Activated gamma-delta T cell treated with anti-CD3 and anti-CD28 coated beads, Interleukin-2, amount 50 U/mL, for 16 hours (primary cell): ENCODE measurements around the gene FOXP1.

Experiments
- DNase-seq: peaks from one replicate; pipeline ENCODE4 v3.0.0-alpha.2; 2020; ENCODE audit warnings: low read depth

The FOXP1 gene

GRCh38 chr3:71168880-71169411, 414.6 kb downstream of the FOXP1 start:
- DNase-seq, result no peak

GRCh38 chr3:71168121-71168721, 415.3 kb downstream of the FOXP1 start:
- DNase-seq, result no peak

GRCh38 chr3:71166339-71167240, 416.9 kb downstream of the FOXP1 start:
- DNase-seq, result no peak

- no peak for DNase-seq
These were observed 418.6 kb downstream of the FOXP1 start for GRCh38 chr3:71164881-71165280.

- no peak for DNase-seq
These were observed 420.2 kb downstream of the FOXP1 start for GRCh38 chr3:71163198-71163918.

GRCh38 chr3:71162221-71162620, 421.3 kb downstream of the FOXP1 start:
- DNase-seq, result no peak

- no peak for DNase-seq
These were observed 422.6 kb downstream of the FOXP1 start for GRCh38 chr3:71160785-71161546.

- no peak for DNase-seq
These were observed 427.4 kb downstream of the FOXP1 start for GRCh38 chr3:71156062-71156665.

- no peak for DNase-seq
These were observed 428.7 kb downstream of the FOXP1 start for GRCh38 chr3:71154846-71155245.

- no peak for DNase-seq
These were observed 429.8 kb downstream of the FOXP1 start for GRCh38 chr3:71153713-71154112.

GRCh38 chr3:71152892-71153265, 430.6 kb downstream of the FOXP1 start:
- DNase-seq, result no peak

GRCh38 chr3:71152039-71152891, 431.3 kb downstream of the FOXP1 start:
- no peak for DNase-seq

- no peak for DNase-seq
These were observed 433.3 kb downstream of the FOXP1 start for GRCh38 chr3:71149959-71150954.

- DNase-seq, result no peak
These were observed 435.0 kb downstream of the FOXP1 start for GRCh38 chr3:71148455-71149060.

GRCh38 chr3:71146673-71147072, 436.9 kb downstream of the FOXP1 start:
- DNase-seq, result no peak

- no peak for DNase-seq
These were observed 437.6 kb downstream of the FOXP1 start for GRCh38 chr3:71145954-71146353.

GRCh38 chr3:71144525-71145253, 438.8 kb downstream of the FOXP1 start:
- no peak for DNase-seq

GRCh38 chr3:71143493-71143892, 440.0 kb downstream of the FOXP1 start:
- DNase-seq, result no peak
